GM19035 (cell line): ENCODE data around the gene ACSF3.
"Not testable (repeated sequence)": the region's sequence is repeated elsewhere in the genome, so short reads cannot be mapped to it uniquely, and the experiment has no call there.

Source experiments
- ATAC-seq: cut with Tn5 transposase; IDR thresholded peaks from one replicate; pipeline ENCODE4 v1.9.1; 2021; ENCODE audit not compliant: unreplicated experiment

ACSF3 gene

DNA sequence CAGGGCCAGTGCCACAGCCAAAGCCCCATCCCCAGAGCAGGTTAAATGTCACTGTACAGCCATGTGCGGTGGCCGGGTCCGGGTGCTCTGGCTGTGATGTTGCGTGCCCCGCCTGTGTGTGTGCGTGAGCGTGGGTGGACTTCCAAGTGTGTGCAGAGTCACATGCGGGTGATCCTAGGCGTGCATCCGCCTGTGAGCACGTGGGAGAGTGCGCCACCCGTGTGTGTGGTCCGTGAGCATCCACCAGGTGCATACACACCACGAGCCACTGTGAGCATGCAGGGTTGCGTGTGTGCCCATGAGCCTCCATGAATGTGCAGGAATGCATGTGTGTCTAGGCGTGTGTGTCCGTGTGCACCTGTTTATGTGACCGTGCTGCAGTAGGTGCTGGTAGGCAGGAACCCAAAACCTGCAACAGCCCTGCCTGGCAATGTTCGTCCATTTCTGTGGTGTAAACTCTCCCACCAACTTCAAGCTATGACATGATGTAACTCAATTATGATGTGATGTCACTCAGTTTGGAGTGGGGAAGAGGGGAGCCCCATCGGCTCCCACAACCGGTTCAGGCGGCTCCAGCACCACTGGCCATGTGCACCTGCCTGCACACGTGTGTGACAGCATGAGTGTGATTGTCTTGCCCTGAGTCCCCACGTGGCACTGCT lies 37.6 kb upstream of the ACSF3 start:
- ATAC-seq, result no peak

GRCh38 chr16:89056592-89056991 lies 37.1 kb upstream of the ACSF3 start:
- ATAC-seq, result no peak

GRCh38 chr16:89057738-89058137 lies 35.9 kb upstream of the ACSF3 start:
- ATAC-seq, result no peak

DNA sequence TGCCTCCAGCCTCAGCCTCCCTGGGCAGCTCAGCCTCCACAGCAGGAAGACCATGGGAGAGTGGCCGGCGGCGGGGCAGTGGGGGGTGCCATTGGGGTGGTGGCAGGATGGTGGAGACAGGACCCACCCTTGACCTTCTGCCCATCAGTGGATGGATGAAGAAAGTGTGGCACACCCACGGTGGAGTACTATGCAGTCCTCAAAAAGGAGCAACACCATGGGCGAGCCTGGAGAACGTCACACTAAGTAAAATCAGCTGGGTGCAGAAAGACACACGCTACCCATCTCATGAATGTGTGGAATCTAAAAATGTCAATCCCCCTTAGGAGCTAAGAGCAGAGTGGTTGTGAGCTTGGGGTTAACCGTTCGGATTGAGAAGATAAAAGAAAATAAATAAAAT lies 34.8 kb upstream of the ACSF3 start:
- no peak for ATAC-seq

DNA sequence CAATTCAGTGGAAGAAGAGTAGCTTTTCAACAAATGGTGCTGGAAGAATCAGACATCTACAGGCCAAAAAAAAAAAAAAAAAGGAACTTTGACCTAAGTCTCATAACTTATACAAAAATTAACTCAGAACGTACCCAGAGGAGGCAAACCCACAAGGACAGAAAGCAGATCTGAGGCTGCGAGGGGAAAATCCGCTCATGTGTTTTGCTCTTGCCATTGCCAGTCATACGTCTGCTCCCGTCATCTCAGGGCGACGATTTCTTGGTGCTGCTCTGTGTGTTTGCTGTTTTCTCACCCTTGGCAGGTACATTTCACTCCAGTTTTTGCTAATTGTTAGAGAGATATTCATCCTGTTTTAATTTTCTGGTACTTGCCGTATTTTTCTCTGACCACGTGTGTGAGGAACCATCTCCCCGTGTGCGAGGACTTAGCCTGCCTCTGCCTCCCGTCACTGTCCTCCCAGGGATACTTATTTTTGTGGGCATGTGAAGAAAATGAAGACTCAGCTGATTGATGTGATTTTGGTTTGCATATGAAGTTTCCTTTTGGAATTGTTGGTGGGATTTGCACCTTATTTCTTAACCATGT lies 33.4 kb upstream of the ACSF3 start:
- no peak for ATAC-seq

- ATAC-seq, result no peak
Observed at GRCh38 chr16:89061086-89061485, 32.6 kb upstream of the ACSF3 start.

- ATAC-seq, result no peak
Observed at GRCh38 chr16:89061590-89062380, 31.9 kb upstream of the ACSF3 start.

- ATAC-seq, result no peak
Observed at GRCh38 chr16:89062389-89063345, 31.0 kb upstream of the ACSF3 start.

- no peak for ATAC-seq
Observed at GRCh38 chr16:89063768-89064320, 29.8 kb upstream of the ACSF3 start.

- no peak for ATAC-seq
Observed at GRCh38 chr16:89064606-89065457, 28.8 kb upstream of the ACSF3 start.

DNA sequence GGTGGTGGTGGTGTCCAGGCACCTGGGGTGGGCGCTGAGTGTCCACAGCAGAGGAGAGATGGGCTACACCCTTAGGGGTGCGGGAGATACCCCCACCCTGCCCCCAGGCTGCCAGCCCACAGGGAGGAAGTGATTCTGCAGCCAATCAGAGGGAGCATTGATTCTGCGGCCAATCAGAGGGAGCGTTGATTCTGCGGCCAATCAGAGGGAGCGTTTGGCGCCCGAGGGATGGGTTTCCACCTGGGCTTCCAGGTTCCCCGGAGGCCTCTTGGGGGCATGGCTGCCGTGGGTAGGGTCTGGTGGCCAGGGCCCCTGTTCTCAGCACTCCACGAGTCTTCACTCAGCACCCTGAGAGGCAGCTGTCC lies 28.2 kb upstream of the ACSF3 start:
- no peak for ATAC-seq

GRCh38 chr16:89066721-89067120 lies 26.9 kb upstream of the ACSF3 start:
- no peak for ATAC-seq

DNA sequence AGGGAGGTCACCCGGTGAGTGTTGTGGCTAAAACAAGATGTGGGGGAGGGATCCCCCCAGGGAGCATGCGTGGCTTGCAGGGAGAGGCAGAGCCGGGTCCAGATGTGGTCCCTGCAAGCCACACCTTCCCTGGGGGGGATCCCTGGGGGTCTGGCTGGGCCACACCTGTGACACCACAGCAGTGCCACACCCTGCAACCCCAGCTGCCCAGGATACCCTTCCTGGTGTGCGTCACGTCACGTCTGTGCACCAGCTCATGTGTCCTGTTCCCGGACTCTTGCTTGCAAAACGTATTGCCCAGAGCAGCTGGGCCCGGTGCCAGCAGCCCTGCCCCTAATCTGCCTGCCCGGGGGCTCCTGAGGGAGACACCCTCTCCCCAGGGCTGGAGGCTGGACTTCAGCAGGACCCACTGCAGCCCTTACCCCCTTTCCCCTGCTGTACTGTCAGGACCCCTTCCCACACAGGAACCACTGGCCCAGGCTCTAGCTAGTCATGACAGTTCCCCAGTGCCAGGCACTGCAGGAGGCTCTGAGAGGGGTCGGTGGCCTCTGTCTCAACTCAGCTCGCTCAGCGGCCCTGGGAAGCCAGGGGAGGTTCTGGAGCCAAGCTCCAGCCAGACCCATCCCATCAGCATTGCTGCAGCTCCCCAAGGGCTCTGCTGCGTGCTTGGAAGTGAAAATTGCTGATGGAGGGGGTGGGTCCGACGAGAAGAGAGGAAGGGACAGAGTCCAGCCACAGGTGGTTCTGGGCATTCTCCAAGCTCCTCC lies 25.8 kb upstream of the ACSF3 start:
- no peak for ATAC-seq

DNA sequence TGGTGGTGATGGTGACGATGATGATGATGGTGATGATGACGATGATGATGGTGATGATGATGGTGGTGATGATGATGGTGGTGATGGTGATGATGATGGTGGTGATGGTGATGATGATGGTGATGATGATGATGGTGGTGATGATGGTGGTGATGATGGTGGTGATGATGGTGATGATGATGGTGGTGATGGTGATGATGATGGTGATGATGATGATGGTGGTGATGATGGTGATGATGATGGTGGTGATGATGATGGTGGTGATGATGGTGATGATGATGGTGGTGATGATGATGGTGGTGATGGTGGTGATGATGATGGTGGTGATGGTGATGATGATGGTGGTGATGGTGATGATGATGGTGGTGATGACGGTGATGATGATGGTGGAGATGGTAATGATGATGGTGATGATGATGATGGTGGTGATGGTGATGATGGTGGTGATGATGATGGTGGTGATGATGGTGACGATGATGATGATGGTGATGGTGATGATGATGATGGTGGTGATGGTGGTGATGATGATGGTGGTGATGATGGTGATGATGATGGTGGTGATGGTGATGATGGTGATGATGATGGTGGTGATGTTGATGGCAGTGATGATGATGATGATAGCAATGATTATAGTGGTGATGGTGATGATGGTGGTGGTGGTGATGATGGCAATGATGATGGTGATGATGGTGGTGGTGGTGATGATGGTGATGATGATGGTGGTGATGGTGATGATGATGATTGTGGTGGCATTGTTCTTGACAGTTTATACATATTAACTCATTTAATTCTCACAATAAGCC lies 24.6 kb upstream of the ACSF3 start:
- ATAC-seq, result not testable (repeated sequence)

DNA sequence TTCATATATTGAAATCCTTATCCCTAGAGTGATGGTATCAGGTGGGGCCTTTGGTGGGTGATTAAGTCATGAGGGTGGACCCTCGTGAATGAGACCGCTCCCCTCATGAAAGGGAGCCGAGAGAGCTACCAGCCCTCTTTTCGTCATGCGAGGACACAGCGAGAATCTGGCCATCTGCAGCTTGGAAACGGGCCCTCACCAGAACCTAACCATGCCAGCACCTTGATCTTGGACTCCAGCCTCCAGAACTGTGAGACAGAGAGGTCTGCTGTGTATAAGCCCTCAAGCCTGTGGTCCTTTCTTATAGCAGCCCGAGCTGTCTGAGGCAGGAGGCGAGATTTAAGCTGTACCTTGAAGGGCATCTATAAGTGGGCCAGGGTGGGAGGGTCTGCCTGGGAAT lies 23.7 kb upstream of the ACSF3 start:
- ATAC-seq, result no peak

DNA sequence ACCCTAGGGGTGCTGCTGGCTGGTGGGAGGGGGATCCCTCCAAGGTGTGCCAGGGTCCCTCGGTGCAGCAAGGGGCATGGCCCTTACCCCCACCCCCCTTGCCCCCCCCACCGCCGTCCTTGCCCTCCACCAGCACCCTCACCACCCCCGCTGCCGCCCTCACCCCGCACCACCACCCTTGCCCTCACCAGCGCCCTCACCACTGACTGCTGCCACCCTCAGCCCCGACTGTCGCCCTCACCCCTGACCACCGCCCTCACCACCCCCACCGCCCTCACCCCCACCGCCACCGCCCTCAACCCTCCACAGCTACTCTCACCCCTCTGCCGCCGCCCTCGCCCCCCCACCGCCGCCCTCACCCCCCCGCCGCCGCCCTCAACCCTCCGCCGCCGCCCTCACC lies 23.1 kb upstream of the ACSF3 start:
- no peak for ATAC-seq

GRCh38 chr16:89071686-89072547 lies 21.7 kb upstream of the ACSF3 start:
- no peak for ATAC-seq
